Measurements from ENCODE around the gene CXADR. TPM values are rescaled to one million over a fixed set of nuclear protein-coding genes. Genes with fewer than 3 reads are reported as not detected.

Gene CXADR
- polyA plus RNA-seq, 4 donors = 31.4 to 41.5 (median 36.2) TPM

Other genes starting within 250 kb of the CXADR start
- gene BTG3, start 99.9 kb downstream of the CXADR start, polyA plus RNA-seq (ENCODE audit: insufficient read length in 4 of 4) = 10 to 100 TPM; 40.3 to 41.7 (median 41.1) TPM

Data from left renal cortex interstitium (tissue), 4 donors.